Progenitor cell of endocrine pancreas (in vitro differentiated cells): ENCODE measurements around the gene PAPOLA. TPM values are rescaled to one million over a fixed set of nuclear protein-coding genes. Genes with fewer than 3 reads are reported as not detected.

Experiments used
- DNase-seq: peaks from one replicate; pipeline ENCODE4 v3.0.0; 2021; ENCODE audit warnings: low spot score; ENCODE audit not compliant: unreplicated experiment
- H3K27ac Mint-ChIP-seq: 2 replicates; pipeline ENCODE4 v1.8.0; 2021; ENCODE audit warnings: mild to moderate bottlenecking, moderate library complexity, mixed read lengths
- H3K27me3 Mint-ChIP-seq: 2 replicates; pipeline ENCODE4 v1.8.0; 2021; ENCODE audit warnings: mixed read lengths
- H3K36me3 Mint-ChIP-seq: 2 replicates; pipeline ENCODE4 v1.8.0; 2022; ENCODE audit warnings: mixed read lengths; ENCODE audit not compliant: insufficient read depth
- H3K4me1 Mint-ChIP-seq: 2 replicates; pipeline ENCODE4 v1.8.0; 2021; ENCODE audit warnings: low read depth, mixed read lengths
- H3K4me3 Mint-ChIP-seq: 2 replicates; pipeline ENCODE4 v1.8.0; 2021; ENCODE audit warnings: low read depth, mild to moderate bottlenecking, moderate library complexity, mixed read lengths
- H3K9me3 Mint-ChIP-seq: 2 replicates; pipeline ENCODE4 v1.8.0; 2021; ENCODE audit warnings: low read depth, mixed read lengths
- CTCF ChIP-seq: fragments of 200-600 bp; sonication (generic); IDR thresholded peaks from one replicate; pipeline ENCODE4 v1.5.0; 2021; ENCODE audit warnings: antibody characterized with exemption, mild to moderate bottlenecking; ENCODE audit not compliant: unreplicated experiment
- total RNA-seq: library from RNA; stranded (reverse); gene quantifications from 2 replicates; pipeline ENCODE4 v1.2.1, GENCODE V29; 2021

PAPOLA gene
- total RNA-seq, 1 donor from 2014 or later = 279 TPM

GRCh38 chr14:96578619-96579018 lies 76.4 kb downstream of the PAPOLA start:
- TF ChIP-seq CTCF = no peak
- H3K36me3 Mint-ChIP-seq = no peaks in the 10 kb centered on the region
- no peaks in the 10 kb centered on the region for H3K9me3 Mint-ChIP-seq
- peaks cover 1% of the 10 kb centered on the region for H3K4me1 Mint-ChIP-seq
- no peak overlapping the region for H3K27ac Mint-ChIP-seq
- no peak overlapping the region for H3K4me3 Mint-ChIP-seq
- peaks cover 5% of the 10 kb centered on the region for H3K27me3 Mint-ChIP-seq
- DNase-seq = no peak

GRCh38 chr14:96579358-96579757 lies 77.2 kb downstream of the PAPOLA start:
- H3K4me1 Mint-ChIP-seq = peaks cover 2% of the 10 kb centered on the region
- no peaks in the 10 kb centered on the region for H3K9me3 Mint-ChIP-seq
- H3K27me3 Mint-ChIP-seq = peaks cover 7% of the 10 kb centered on the region
- TF ChIP-seq CTCF = no peak
- no peak overlapping the region for H3K4me3 Mint-ChIP-seq
- H3K36me3 Mint-ChIP-seq = no peaks in the 10 kb centered on the region
- no peak overlapping the region for H3K27ac Mint-ChIP-seq
- no peak for DNase-seq

- Mint-ChIP-seq H3K27ac (no peak overlapping the region), H3K4me3 (no peak overlapping the region), H3K4me1 (peaks cover 3% of the 10 kb centered on the region), H3K9me3 (no peaks in the 10 kb centered on the region), H3K36me3 (no peaks in the 10 kb centered on the region), H3K27me3 (peaks cover 9% of the 10 kb centered on the region)
- no peak for TF ChIP-seq CTCF
- no peak for DNase-seq
Observed at GRCh38 chr14:96579855-96580254, 77.7 kb downstream of the PAPOLA start.

GRCh38 chr14:96580566-96580965 lies 78.4 kb downstream of the PAPOLA start:
- no peaks in the 10 kb centered on the region for H3K36me3 Mint-ChIP-seq
- peaks cover 3% of the 10 kb centered on the region for H3K4me1 Mint-ChIP-seq
- no peak for TF ChIP-seq CTCF
- no peak overlapping the region for H3K27ac Mint-ChIP-seq
- no peak for DNase-seq
- H3K9me3 Mint-ChIP-seq = no peaks in the 10 kb centered on the region
- H3K4me3 Mint-ChIP-seq = no peak overlapping the region
- peaks cover 15% of the 10 kb centered on the region for H3K27me3 Mint-ChIP-seq

DNA sequence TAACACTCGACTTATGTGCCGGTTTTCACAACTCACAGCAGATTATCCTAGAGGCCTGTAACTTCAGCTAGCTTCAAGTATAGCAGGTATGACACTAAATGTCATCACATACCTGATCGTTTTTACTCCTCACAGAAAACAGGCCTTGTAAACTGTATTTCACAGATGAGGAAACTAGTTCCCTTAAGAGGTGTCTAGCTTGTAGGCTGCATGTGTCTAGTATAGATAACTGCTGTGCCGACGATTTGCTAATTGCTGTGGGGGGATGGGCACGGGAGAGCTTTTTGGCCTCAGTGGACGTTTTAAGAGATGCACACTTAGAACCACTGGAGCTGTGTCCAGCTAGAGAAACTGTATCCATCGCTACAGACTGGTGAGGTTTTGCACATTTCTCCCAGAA lies 78.8 kb downstream of the PAPOLA start:
- H3K9me3 Mint-ChIP-seq = no peaks in the 10 kb centered on the region
- peaks cover 20% of the 10 kb centered on the region for H3K27me3 Mint-ChIP-seq
- no peak for TF ChIP-seq CTCF
- no peak overlapping the region for H3K4me3 Mint-ChIP-seq
- H3K27ac Mint-ChIP-seq = no peak overlapping the region
- no peak for DNase-seq
- no peaks in the 10 kb centered on the region for H3K36me3 Mint-ChIP-seq
- H3K4me1 Mint-ChIP-seq = peaks cover 3% of the 10 kb centered on the region
